ENCODE data around the gene PITHD1. TPM values are rescaled to one million over a fixed set of nuclear protein-coding genes. Genes with fewer than 3 reads are reported as not detected.

PITHD1 gene
- total RNA-seq, 1 experiment from 2014 or later, result 48.9 TPM

DNA sequence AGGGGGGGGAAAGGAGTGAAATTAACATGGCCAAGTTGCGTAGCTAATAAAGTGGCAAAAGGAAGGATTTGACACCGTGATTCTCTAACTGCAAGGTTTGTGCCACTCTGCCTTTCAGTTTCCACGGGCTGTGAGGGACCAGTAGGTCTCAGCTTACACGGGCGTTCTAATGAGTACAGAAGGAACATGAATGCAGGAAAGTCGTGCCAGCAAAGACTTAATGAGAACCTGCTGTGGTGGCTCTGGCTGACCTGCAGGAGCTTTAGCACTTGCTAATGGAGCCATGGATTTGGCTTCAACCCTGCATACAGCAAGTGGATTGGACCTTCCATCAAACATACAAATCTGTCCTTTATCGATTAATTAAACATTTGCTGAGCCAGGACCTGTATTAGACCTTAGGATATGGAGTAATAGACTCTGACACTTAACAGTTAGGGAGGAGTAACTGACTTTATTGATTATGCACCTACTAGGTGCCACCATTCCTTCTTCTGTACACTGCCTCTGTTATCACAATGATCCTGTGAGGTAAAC lies 15.1 kb upstream of the PITHD1 start:
- ATAC-seq (no peak), DNase-seq (ENCODE audit: low read depth, low spot score) (no peak)
- Histone ChIP-seq H3K4me1 (ENCODE audit: control insufficient read depth, insufficient read depth, low read length) (no peaks in the 10 kb centered on the region), H3K36me3 (ENCODE audit: control insufficient read depth, insufficient read depth, low read length) (peaks cover 7% of the 10 kb centered on the region), H3K27me3 (ENCODE audit: control insufficient read depth, insufficient read depth, low read length) (no peaks in the 10 kb centered on the region), H3K4me3 (ENCODE audit: low read depth in 2 of 2, low read length in 2 of 2) (no peak overlapping the region), H3K27ac (ENCODE audit: low read length) (no peak overlapping the region), H3K9me3 (ENCODE audit: control insufficient read depth, insufficient read depth, low read depth, low read length) (no peaks in the 10 kb centered on the region)
- POLR2A ChIA-PET, result interaction anchor here (0.5 kb wide), 1 partner anchor 140 kb away, joined by 3 read pairs; no protein-coding TSS in a partner anchor
- intact Hi-C loops (cut with micrococcal nuclease; ENCODE audit: unreplicated experiment), result no loop called here
- CTCF ChIA-PET, result no interaction called here
- TF ChIP-seq, protein P1, sequence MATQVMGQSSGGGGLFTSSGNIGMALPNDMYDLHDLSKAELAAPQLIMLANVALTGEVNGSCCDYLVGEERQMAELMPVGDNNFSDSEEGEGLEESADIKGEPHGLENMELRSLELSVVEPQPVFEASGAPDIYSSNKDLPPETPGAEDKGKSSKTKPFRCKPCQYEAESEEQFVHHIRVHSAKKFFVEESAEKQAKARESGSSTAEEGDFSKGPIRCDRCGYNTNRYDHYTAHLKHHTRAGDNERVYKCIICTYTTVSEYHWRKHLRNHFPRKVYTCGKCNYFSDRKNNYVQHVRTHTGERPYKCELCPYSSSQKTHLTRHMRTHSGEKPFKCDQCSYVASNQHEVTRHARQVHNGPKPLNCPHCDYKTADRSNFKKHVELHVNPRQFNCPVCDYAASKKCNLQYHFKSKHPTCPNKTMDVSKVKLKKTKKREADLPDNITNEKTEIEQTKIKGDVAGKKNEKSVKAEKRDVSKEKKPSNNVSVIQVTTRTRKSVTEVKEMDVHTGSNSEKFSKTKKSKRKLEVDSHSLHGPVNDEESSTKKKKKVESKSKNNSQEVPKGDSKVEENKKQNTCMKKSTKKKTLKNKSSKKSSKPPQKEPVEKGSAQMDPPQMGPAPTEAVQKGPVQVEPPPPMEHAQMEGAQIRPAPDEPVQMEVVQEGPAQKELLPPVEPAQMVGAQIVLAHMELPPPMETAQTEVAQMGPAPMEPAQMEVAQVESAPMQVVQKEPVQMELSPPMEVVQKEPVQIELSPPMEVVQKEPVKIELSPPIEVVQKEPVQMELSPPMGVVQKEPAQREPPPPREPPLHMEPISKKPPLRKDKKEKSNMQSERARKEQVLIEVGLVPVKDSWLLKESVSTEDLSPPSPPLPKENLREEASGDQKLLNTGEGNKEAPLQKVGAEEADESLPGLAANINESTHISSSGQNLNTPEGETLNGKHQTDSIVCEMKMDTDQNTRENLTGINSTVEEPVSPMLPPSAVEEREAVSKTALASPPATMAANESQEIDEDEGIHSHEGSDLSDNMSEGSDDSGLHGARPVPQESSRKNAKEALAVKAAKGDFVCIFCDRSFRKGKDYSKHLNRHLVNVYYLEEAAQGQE (IDR thresholded peaks at IDR 0.05; ENCODE audit: insufficient read depth in 1 of 2, low read depth in 2 of 2, low read length in 1 of 2), result no peak
- TF ChIP-seq, protein P2, sequence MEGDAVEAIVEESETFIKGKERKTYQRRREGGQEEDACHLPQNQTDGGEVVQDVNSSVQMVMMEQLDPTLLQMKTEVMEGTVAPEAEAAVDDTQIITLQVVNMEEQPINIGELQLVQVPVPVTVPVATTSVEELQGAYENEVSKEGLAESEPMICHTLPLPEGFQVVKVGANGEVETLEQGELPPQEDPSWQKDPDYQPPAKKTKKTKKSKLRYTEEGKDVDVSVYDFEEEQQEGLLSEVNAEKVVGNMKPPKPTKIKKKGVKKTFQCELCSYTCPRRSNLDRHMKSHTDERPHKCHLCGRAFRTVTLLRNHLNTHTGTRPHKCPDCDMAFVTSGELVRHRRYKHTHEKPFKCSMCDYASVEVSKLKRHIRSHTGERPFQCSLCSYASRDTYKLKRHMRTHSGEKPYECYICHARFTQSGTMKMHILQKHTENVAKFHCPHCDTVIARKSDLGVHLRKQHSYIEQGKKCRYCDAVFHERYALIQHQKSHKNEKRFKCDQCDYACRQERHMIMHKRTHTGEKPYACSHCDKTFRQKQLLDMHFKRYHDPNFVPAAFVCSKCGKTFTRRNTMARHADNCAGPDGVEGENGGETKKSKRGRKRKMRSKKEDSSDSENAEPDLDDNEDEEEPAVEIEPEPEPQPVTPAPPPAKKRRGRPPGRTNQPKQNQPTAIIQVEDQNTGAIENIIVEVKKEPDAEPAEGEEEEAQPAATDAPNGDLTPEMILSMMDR (IDR thresholded peaks at IDR 0.05), result no peak
- no peak for TF ChIP-seq POLR2AphosphoS5 (IDR thresholded peaks at IDR 0.05; ENCODE audit: low read depth, low read length)
- no peak for TF ChIP-seq TCF7L2 (IDR thresholded peaks at IDR 0.05; ENCODE audit: low read depth, low read length)
- no peak for TF ChIP-seq SIN3A (IDR thresholded peaks at IDR 0.05; ENCODE audit: borderline replicate concordance, insufficient read depth, low read depth, low read length)
- no TSS peak for BruUV-seq (replicated peaks)
- in situ Hi-C loops (cut with HindIII; ENCODE audit: low pct_unique_long_range_greater_than_20kb, low sequenced_read_pairs), result no loop called here

DNA sequence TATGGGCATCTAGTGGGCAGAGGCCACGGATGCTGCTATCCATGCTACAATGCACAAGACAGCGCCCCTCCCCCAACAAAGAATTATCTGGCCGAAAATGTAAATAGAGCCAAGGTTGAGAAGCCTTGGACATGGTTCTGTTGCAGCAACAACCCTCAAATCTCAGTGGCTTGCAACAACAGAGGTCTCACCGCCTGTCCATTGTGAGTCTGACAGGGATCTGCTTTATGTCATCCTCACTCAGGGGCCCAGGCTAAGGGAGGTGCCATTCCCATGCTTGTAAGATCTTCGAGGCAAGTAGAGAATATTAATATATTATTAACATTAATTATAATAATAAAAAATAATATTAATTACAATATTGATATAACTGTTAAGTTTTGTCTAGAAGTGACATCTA lies 9.5 kb upstream of the PITHD1 start:
- no peaks in the 10 kb centered on the region for H3K9me3 ChIP-seq (ENCODE audit: control insufficient read depth, insufficient read depth, low read depth, low read length)
- no peak for DNase-seq (ENCODE audit: low read depth, low spot score)
- H3K36me3 ChIP-seq (ENCODE audit: control insufficient read depth, insufficient read depth, low read length), result no peaks in the 10 kb centered on the region
- H3K27me3 ChIP-seq (ENCODE audit: control insufficient read depth, insufficient read depth, low read length), result no peaks in the 10 kb centered on the region
- H3K4me3 ChIP-seq (ENCODE audit: low read depth in 2 of 2, low read length in 2 of 2), result no peak overlapping the region
- intact Hi-C loops (cut with micrococcal nuclease; ENCODE audit: unreplicated experiment) (no loop called here), in situ Hi-C loops (cut with HindIII; ENCODE audit: low pct_unique_long_range_greater_than_20kb, low sequenced_read_pairs) (no loop called here)
- no TSS peak for BruUV-seq (replicated peaks)
- ATAC-seq, result no peak
- CTCF ChIA-PET, result interaction anchor here (0.6 kb wide), 1 partner anchor 86 kb away, joined by 3 read pairs; no protein-coding TSS in a partner anchor
- TF ChIP-seq, protein P2 (IDR thresholded peaks at IDR 0.05), result no peak
- no peak for TF ChIP-seq SIN3A (IDR thresholded peaks at IDR 0.05; ENCODE audit: borderline replicate concordance, insufficient read depth, low read depth, low read length)
- TF ChIP-seq TCF7L2 (IDR thresholded peaks at IDR 0.05; ENCODE audit: low read depth, low read length), result no peak
- TF ChIP-seq, protein P1 (IDR thresholded peaks at IDR 0.05; ENCODE audit: insufficient read depth in 1 of 2, low read depth in 2 of 2, low read length in 1 of 2), result no peak
- no peak for TF ChIP-seq POLR2AphosphoS5 (IDR thresholded peaks at IDR 0.05; ENCODE audit: low read depth, low read length)
- peaks cover 2% of the 10 kb centered on the region; the same call in 1 of the 2 replicates for H3K4me1 ChIP-seq (ENCODE audit: control insufficient read depth, insufficient read depth, low read length)
- no peak overlapping the region for H3K27ac ChIP-seq (ENCODE audit: low read length)
- POLR2A ChIA-PET, result no interaction called here
